ENCODE measurements around the gene OR1F1. TPM values are rescaled to one million over a fixed set of nuclear protein-coding genes. Genes with fewer than 3 reads are reported as not detected.
"Not testable (repeated sequence)": the region's sequence is repeated elsewhere in the genome, so short reads cannot be mapped to it uniquely, and the experiment has no call there.

Gene OR1F1
- not detected for total RNA-seq

DNA sequence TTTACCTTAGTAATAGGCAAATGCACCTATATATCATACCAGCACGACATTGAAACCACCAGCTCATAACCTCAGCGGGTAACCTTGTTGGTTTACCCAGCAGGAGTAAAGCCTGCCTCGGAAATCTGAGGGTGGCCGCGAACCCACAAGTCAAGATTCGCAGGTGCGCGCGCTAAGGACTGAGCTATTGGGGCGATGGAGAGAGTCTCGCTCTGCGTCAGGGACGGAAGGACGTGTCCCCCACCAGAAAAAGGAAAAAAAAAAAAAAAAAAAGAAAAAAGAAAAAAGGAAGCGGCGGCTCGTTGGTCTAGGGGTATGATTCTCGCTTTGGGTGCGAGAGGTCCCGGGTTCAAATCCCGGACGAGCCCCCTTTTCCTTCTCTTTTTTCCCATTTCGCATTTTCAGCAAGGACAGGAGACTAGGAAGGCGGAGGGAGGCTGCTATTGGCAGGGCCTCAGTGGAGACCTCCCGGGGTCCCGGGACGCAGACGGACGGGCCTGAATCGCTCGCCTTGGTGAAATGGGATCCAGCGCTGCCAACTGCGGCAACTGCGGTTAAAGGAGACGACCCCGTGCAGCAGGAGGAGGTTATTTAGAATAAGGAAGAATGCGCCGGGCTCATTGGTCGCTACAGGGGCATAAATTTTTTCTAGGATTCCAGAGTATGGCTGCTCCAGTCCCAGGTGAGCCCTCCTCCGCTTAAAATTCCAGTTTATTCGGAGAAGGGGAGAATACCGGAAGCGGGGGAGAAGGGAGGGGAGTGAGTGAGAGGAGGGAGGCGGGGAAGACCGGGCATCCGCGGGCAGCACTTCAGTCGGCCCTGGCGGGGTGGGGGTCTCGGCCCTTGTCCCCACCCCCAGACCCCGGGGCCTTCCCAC, at the start of gene OR1F1:
TSS of gene OR1F1 (plus strand) at position 407 of the 877 bp plus-strand sequence.
- Mint-ChIP-seq H3K36me3 (ENCODE audit: low read depth) (peaks cover 4% of the 10 kb centered on the region), H3K27ac (peak within 1 kb of the TSS; percentile 82), H3K9me3 (ENCODE audit: low read depth) (peaks cover 1% of the 10 kb centered on the region), H3K4me1 (peaks cover 57% of the 10 kb centered on the region), H3K27me3 (peaks cover 66% of the 10 kb centered on the region), H3K4me3 (peak within 1 kb of the TSS; percentile 69)
- CTCF ChIA-PET, result interaction anchor here (0.6 to 1.2 kb wide), 8 partner anchors 12 to 103 kb away, joined by 3 to 6 read pairs (median 4); no protein-coding TSS in a partner anchor
- intact Hi-C loops (cut with DNase I, micrococcal nuclease), result loop anchor here (1.0 to 2.0 kb wide), 5 partner anchors 13 to 313 kb away; partner anchors contain the start of genes CLUAP1 (in 1 of the 2) and ZNF200 (in 1 of the 2)
- POLR2A ChIA-PET, result interaction anchor here (1.3 to 1.4 kb wide), 2 partner anchors 18 to 38 kb away, joined by 3 to 5 read pairs; no protein-coding TSS in a partner anchor
- DNase-seq (peak; percentile 88), ATAC-seq (peak; percentile 56)

DNA sequence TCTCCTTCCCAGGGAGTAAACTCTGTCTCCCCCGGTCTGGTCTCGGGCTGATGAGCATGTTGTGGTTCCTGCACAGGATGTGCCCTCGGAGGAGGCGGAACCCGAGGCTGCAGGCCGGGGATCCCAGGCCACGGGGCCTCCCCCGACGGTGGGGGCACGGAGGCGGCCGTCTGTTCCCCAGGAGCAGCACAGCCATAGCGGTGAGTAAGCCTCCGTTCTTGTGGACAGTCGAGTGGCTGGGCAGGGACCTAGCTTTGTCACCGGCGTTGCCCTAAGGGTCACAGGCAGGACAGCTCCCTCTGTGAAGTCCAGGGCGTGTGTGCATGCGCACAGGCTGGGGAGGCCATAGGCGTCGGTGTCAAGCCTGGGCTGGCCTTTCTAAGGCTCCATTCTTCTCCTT, 49.7 kb upstream of the OR1F1 start:
- peaks cover 13% of the 10 kb centered on the region for H3K4me1 Mint-ChIP-seq
- CTCF ChIA-PET, result interaction anchor here (1.7 to 4.8 kb wide), 2 partner anchors 9 to 12 kb away, joined by 10 to 27 read pairs; no protein-coding TSS in a partner anchor
- H3K36me3 Mint-ChIP-seq (ENCODE audit: low read depth), result peaks cover 8% of the 10 kb centered on the region
- DNase-seq (no peak), ATAC-seq (no peak)
- H3K27ac Mint-ChIP-seq, result no peak overlapping the region
- no peak overlapping the region for H3K4me3 Mint-ChIP-seq
- no peaks in the 10 kb centered on the region for H3K27me3 Mint-ChIP-seq
- intact Hi-C loops (cut with DNase I, micrococcal nuclease), result no loop called here
- POLR2A ChIA-PET, result no interaction called here
- no peaks in the 10 kb centered on the region for H3K9me3 Mint-ChIP-seq (ENCODE audit: low read depth)

DNA sequence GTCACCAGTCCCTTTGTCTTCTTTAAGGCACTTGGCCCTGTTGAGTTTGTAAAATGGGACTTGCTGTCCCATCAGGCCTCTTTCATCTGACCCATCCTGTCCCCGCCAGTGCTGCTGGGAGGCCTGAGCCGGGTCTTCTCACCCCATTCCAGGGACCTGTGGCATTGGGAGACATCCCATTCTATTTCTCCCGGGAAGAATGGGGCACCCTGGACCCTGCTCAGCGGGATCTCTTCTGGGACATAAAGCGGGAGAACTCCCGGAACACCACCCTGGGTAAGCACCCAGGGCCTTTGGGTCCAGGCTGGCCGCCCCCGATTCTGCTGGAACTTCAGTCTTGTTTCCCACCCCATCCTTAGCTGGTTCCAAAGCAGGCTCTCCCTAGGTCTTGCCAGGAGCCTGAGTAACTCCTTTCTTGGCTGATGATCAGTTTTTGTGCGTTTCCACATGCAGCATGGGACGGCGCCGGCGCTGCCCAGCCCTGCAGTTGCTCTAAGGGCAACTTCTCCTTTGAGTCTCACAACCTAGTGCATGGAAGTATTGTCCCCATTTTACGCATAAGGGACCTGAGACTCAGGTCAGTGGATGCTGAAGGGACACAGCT, 49.1 kb upstream of the OR1F1 start:
- ATAC-seq (no peak), DNase-seq (no peak)
- no peak overlapping the region for H3K27ac Mint-ChIP-seq
- CTCF ChIA-PET, result interaction anchor here (0.6 kb wide), 1 partner anchor 223 kb away, joined by 3 read pairs; no protein-coding TSS in a partner anchor
- intact Hi-C loops (cut with DNase I, micrococcal nuclease), result no loop called here
- H3K27me3 Mint-ChIP-seq, result no peaks in the 10 kb centered on the region
- POLR2A ChIA-PET, result no interaction called here
- H3K4me1 Mint-ChIP-seq, result peaks cover 10% of the 10 kb centered on the region
- no peaks in the 10 kb centered on the region for H3K9me3 Mint-ChIP-seq (ENCODE audit: low read depth)
- peaks cover 8% of the 10 kb centered on the region for H3K36me3 Mint-ChIP-seq (ENCODE audit: low read depth)
- no peak overlapping the region for H3K4me3 Mint-ChIP-seq

DNA sequence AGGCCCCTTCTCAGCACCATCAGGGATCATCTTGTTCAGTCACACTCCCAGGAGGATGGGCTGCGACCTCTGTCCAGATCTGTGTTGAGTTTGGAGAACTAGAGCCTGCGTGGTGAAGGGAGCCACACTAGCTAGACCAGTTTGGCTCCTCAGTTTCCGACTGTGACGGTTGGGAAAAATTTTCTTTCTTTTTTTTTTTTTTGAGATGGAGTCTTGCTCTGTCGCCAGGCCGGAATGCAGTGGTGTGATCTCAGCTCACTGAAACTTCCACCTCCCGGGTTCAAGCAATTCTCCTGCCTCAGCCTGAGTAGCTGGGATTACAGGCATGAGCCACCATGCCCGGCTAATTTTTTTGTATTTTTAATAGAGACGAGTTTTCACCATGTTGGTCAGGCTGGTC, 48.4 kb upstream of the OR1F1 start:
- ATAC-seq; intact Hi-C loops (cut with DNase I, micrococcal nuclease); POLR2A ChIA-PET: not testable (repeated sequence)

DNA sequence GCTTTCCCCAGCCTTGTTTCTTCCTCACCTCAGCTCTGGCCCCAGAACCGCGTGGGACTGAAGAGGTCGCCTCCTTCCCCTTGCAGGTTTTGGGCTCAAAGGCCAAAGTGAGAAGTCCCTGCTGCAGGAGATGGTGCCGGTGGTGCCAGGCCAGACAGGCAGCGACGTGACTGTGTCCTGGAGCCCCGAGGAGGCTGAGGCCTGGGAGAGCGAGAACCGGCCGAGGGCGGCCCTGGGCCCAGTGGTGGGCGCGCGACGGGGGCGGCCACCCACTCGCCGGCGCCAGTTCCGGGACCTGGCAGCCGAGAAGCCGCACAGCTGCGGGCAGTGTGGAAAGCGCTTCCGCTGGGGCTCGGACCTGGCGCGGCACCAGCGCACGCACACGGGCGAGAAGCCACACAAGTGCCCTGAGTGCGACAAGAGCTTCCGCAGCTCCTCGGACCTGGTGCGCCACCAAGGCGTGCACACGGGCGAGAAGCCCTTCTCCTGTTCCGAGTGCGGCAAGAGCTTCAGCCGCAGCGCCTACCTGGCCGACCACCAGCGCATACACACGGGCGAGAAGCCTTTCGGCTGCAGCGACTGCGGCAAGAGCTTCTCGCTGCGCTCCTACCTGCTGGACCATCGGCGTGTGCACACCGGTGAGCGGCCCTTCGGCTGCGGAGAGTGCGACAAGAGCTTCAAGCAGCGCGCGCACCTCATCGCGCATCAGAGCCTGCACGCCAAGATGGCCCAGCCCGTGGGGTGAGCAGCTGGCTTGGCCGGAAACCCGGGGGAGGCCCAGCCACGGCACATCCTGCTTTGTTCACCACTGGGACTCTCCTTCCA, 47.2 kb upstream of the OR1F1 start:
- intact Hi-C loops (cut with DNase I, micrococcal nuclease), result no loop called here
- H3K27me3 Mint-ChIP-seq, result no peaks in the 10 kb centered on the region
- CTCF ChIA-PET, result interaction anchor here (0.8 to 1.4 kb wide), 3 partner anchors 10 to 20 kb away, joined by 3 to 5 read pairs (median 3); no protein-coding TSS in a partner anchor

More for the DNA sequence above, 48.4 kb upstream of the OR1F1 start:
- H3K27me3 Mint-ChIP-seq; H3K36me3 Mint-ChIP-seq (ENCODE audit: low read depth); H3K4me1 Mint-ChIP-seq; H3K27ac Mint-ChIP-seq; H3K4me3 Mint-ChIP-seq; H3K9me3 Mint-ChIP-seq (ENCODE audit: low read depth); DNase-seq: not testable (repeated sequence)
- CTCF ChIA-PET, result interaction anchor here (0.6 kb wide), 1 partner anchor 223 kb away, joined by 3 read pairs; no protein-coding TSS in a partner anchor

DNA sequence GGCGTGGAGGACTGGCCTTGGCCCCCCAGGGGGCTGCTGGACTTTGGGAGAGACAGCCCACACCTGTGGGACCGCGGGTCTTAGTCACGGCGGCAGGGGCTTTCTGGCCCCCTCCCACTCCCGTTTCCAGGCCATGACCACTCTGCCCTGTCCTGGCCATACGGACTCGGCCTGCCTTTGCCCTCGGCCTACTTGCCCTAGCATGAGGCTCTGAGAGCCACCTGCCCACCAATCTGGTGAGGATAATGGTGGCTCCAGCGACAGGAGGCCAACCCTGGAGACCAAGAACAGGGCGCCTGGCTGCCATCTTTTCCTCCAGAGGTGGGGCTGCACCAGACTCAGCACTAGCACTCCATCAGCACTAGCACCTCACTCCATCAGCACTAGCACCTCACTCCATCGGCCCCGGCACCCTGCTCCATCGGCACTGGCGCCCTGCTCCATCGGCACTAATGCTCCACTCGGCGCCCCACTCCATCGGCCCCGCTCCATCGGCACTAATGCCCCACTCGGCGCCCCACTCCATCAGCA, 46.2 kb upstream of the OR1F1 start:
- POLR2A ChIA-PET, result no interaction called here
- Mint-ChIP-seq H3K27ac (no peak overlapping the region), H3K4me1 (no peaks in the 10 kb centered on the region), H3K9me3 (ENCODE audit: low read depth) (no peaks in the 10 kb centered on the region), H3K27me3 (no peaks in the 10 kb centered on the region), H3K4me3 (no peak overlapping the region), H3K36me3 (ENCODE audit: low read depth) (peaks cover 8% of the 10 kb centered on the region)
- no peak for DNase-seq
- no peak for ATAC-seq
- CTCF ChIA-PET, result interaction anchor here (1.4 to 2.4 kb wide), 2 partner anchors 12 kb away, joined by 5 to 9 read pairs; no protein-coding TSS in a partner anchor
- intact Hi-C loops (cut with DNase I, micrococcal nuclease), result no loop called here

More for the DNA sequence above, 47.2 kb upstream of the OR1F1 start:
- Mint-ChIP-seq H3K9me3 (ENCODE audit: low read depth) (no peaks in the 10 kb centered on the region), H3K36me3 (ENCODE audit: low read depth) (peaks cover 8% of the 10 kb centered on the region), H3K27ac (no peak overlapping the region), H3K4me1 (peaks cover 4% of the 10 kb centered on the region), H3K4me3 (no peak overlapping the region)
- POLR2A ChIA-PET, result no interaction called here
- DNase-seq (no peak), ATAC-seq (no peak)

DNA sequence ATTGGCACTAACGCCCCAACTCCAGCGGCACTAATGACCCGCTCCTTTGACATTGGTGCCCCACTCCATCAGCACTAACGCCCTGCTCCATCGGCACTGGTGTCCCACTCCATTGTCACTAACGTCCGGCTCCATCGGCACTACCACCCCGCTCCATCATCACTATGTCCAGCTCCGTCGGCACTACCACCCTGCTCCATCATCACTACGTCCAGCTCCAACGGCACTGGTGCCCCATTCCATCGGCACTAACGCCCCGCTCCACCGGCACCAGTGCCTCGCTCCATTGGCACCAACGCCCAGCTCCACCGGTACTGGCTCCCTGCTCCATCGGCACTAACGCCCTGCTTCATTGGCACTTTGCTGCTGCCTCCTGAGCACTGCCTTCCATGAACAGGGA, 45.7 kb upstream of the OR1F1 start:
- CTCF ChIA-PET, result interaction anchor here (2.4 kb wide), 1 partner anchor 13 kb away, joined by 9 read pairs; no protein-coding TSS in a partner anchor
- intact Hi-C loops (cut with DNase I, micrococcal nuclease), result no loop called here
- H3K27me3 Mint-ChIP-seq, result no peaks in the 10 kb centered on the region
- ATAC-seq (no peak), DNase-seq (no peak)
- H3K9me3 Mint-ChIP-seq (ENCODE audit: low read depth), result no peaks in the 10 kb centered on the region
- H3K27ac Mint-ChIP-seq, result no peak overlapping the region
- H3K36me3 Mint-ChIP-seq (ENCODE audit: low read depth), result peaks cover 8% of the 10 kb centered on the region
- POLR2A ChIA-PET, result no interaction called here
- H3K4me3 Mint-ChIP-seq, result no peak overlapping the region
- H3K4me1 Mint-ChIP-seq, result no peaks in the 10 kb centered on the region

DNA sequence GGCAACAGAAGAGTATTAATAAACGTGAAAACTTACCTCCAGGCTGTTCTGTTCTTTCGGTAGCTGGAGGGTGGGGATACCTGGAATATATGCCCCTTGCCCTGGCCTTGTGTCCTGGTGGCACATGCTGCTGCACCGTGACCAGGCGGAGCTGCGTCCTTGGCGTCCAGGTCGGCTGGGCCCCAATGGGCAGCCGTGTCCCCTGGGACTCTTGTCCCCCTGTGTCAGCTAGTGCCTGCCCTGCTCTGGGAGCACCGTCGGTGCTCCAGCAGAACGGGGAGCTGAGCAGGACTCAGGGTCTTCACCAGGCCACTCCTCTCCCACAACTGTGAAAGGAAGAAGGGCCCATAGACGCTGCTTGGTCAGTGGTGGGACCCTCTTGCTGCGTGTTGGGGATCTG, 45.2 kb upstream of the OR1F1 start:
- no peak for ATAC-seq
- H3K4me3 Mint-ChIP-seq, result no peak overlapping the region
- intact Hi-C loops (cut with DNase I, micrococcal nuclease), result no loop called here
- ChIA-PET POLR2A (no interaction called here), CTCF (interaction anchor here (1.0 to 2.4 kb wide), 3 partner anchors 8 to 114 kb away, joined by 3 to 9 read pairs (median 5); partner anchors contain the start of gene ZNF213)
- H3K4me1 Mint-ChIP-seq, result no peaks in the 10 kb centered on the region
- no peaks in the 10 kb centered on the region for H3K27me3 Mint-ChIP-seq
- no peaks in the 10 kb centered on the region for H3K9me3 Mint-ChIP-seq (ENCODE audit: low read depth)
- DNase-seq, result no peak
- H3K27ac Mint-ChIP-seq, result no peak overlapping the region
- H3K36me3 Mint-ChIP-seq (ENCODE audit: low read depth), result peaks cover 8% of the 10 kb centered on the region

DNA sequence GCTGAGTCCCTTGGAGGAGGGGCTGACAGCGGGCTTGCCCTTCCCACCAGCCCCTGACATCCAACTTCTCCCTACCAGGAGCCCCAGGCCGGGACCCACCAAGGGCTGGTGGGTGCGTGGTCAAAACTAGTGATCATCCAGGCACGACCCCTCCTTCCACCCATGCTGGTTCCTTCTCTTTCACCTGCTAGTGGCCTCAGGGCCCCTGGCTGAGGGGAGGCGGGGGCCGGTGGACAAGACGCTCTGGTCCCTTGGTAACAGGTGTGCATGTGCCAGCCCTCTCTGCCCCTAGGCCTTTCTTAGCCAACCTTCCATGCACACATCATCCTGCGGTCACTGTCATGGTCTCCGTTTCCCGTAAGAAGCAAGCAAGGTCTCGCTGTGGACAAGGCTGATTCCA, 44.8 kb upstream of the OR1F1 start:
- H3K36me3 Mint-ChIP-seq (ENCODE audit: low read depth), result peaks cover 8% of the 10 kb centered on the region
- H3K27me3 Mint-ChIP-seq, result no peaks in the 10 kb centered on the region
- ChIA-PET POLR2A (no interaction called here), CTCF (interaction anchor here (1.0 to 2.4 kb wide), 3 partner anchors 9 to 114 kb away, joined by 3 to 9 read pairs (median 5); partner anchors contain the start of gene ZNF213)
- no peak overlapping the region for H3K27ac Mint-ChIP-seq
- ATAC-seq, result no peak
- H3K4me3 Mint-ChIP-seq, result no peak overlapping the region
- intact Hi-C loops (cut with DNase I, micrococcal nuclease), result no loop called here
- no peaks in the 10 kb centered on the region for H3K4me1 Mint-ChIP-seq
- DNase-seq, result no peak
- H3K9me3 Mint-ChIP-seq (ENCODE audit: low read depth), result no peaks in the 10 kb centered on the region

DNA sequence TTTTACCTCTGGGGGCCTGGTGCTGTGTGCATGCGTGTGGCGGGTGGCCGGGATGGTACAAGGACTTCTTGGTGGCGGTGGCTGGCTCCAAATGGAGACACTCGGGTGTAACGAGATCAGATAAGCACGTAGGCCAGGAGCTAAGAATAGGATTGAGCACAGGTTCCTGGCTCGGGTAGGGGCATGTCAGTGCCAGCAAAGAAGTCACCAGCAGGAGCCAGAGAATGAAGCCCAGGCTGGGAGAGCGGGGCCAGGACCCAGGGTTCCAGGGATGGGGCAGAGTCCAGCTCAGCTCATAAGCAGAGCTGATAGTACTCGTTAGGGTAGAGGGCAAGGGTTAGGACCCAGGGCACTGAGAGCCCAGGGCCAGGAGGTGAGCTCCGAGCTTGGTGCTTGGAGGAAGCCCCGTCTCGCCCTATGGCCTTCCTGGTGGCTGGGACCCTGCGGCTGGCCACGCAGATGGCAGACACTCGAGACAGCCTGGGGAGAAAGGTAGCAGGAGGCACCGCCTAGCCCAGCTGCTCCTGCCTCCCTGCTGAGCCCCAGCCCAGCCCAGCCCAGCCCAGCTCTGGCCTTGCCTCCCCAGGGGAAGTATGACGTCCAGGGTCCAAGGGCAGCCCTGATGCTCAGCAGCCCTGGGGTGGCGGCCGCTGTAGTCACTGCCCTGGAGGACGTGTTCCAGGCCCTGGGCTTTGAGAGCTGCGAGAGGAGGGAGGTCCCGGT, 44.2 kb upstream of the OR1F1 start:
- ChIA-PET POLR2A (no interaction called here), CTCF (interaction anchor here (0.6 to 2.4 kb wide), 4 partner anchors 9 to 115 kb away, joined by 3 to 9 read pairs (median 4); partner anchors contain the start of gene ZNF213)
- no peak for ATAC-seq
- intact Hi-C loops (cut with DNase I, micrococcal nuclease), result no loop called here
- H3K27ac Mint-ChIP-seq, result no peak overlapping the region
- H3K4me3 Mint-ChIP-seq, result no peak overlapping the region
- DNase-seq, result no peak
- H3K27me3 Mint-ChIP-seq, result no peaks in the 10 kb centered on the region
- H3K4me1 Mint-ChIP-seq, result no peaks in the 10 kb centered on the region
- peaks cover 8% of the 10 kb centered on the region for H3K36me3 Mint-ChIP-seq (ENCODE audit: low read depth)
- H3K9me3 Mint-ChIP-seq (ENCODE audit: low read depth), result no peaks in the 10 kb centered on the region
